Measurements from ENCODE around the gene C10orf90. TPM values are rescaled to one million over a fixed set of nuclear protein-coding genes. Genes with fewer than 3 reads are reported as not detected.
A peak's percentile ranks its signal among the peaks of the same experiment; 100 is the strongest.
"Not testable (repeated sequence)": the region's sequence is repeated elsewhere in the genome, so short reads cannot be mapped to it uniquely, and the experiment has no call there.

C10orf90 gene
- total and polyA plus RNA-seq, 12 donors: 0.04 to 0.36 TPM; not detected in 10

GRCh38 chr10:126387041-126387921 lies 283.2 kb downstream of the C10orf90 start:
- H3K27ac ChIP-seq: peak overlapping the region in 5 of 10 donors; percentile 5 to 78 (median 51)
- H3K36me3 ChIP-seq: no peaks in the 10 kb centered on the region
- TF ChIP-seq CTCF (IDR thresholded peaks at IDR 0.05): peak; percentile 27 to 83 (median 71)
- ATAC-seq (peak in 6 of 8 donors; percentile 39 to 78 (median 56)), DNase-seq (peak; percentile 42 to 49)
- H3K9me3 ChIP-seq: peaks cover 0 to 15% (median 0%) of the 10 kb centered on the region in 11 donors
- H3K27me3 ChIP-seq: peaks cover 0 to 71% (median 55%) of the 10 kb centered on the region in 7 donors
- peak overlapping the region; percentile 18 to 62 (median 52) for H3K4me3 ChIP-seq
- intact Hi-C loops (cut with DNase I): loop anchor here in 7 of 10 donors (2.0 to 10.0 kb wide), 4 partner anchors 115 to 405 kb away; no protein-coding TSS in a partner anchor
- H3K4me1 ChIP-seq: peaks cover 3 to 23% (median 6%) of the 10 kb centered on the region in 9 donors
- 2 to 3% methylated on average over 46 to 50 of the region's 50 CpGs for WGBS, 2 donors

- H3K4me1 ChIP-seq: peaks cover 3 to 12% (median 6%) of the 10 kb centered on the region in 9 donors
- 71 to 74% methylated on average over 5 of the region's 5 CpGs for WGBS, 2 donors
- no peaks in the 10 kb centered on the region for H3K36me3 ChIP-seq
- peaks cover 0 to 70% (median 50%) of the 10 kb centered on the region in 7 donors for H3K27me3 ChIP-seq
- H3K9me3 ChIP-seq: peaks cover 0 to 15% (median 0%) of the 10 kb centered on the region in 11 donors
- DNase-seq (no peak), ATAC-seq (no peak)
- no peak for TF ChIP-seq CTCF (IDR thresholded peaks at IDR 0.05)
- intact Hi-C loops (cut with DNase I): loop anchor here in 3 of 10 donors (2.0 to 10.0 kb wide), 3 partner anchors 400 to 402 kb away; no protein-coding TSS in a partner anchor
- no peak overlapping the region for H3K4me3 ChIP-seq
- H3K27ac ChIP-seq: no peak overlapping the region
Observed at GRCh38 chr10:126384269-126384873, 286.1 kb downstream of the C10orf90 start.

- Histone ChIP-seq H3K27me3 (peaks cover 0 to 33% (median 14%) of the 10 kb centered on the region in 7 donors), H3K4me3 (no peak overlapping the region), H3K36me3 (no peaks in the 10 kb centered on the region), H3K27ac (no peak overlapping the region), H3K4me1 (no peaks in the 10 kb centered on the region), H3K9me3 (peaks cover 0 to 15% (median 0%) of the 10 kb centered on the region in 11 donors)
- DNase-seq: no peak
- no peak for ATAC-seq
- no peak for TF ChIP-seq CTCF (IDR thresholded peaks at IDR 0.05)
- 74 to 77% methylated on average over 7 of the region's 7 CpGs for WGBS, 2 donors
- intact Hi-C loops (cut with DNase I): loop anchor here in 2 of 10 donors (5.0 to 10.0 kb wide), 2 partner anchors 396 to 398 kb away; no protein-coding TSS in a partner anchor
Observed at GRCh38 chr10:126380352-126381076, 290.0 kb downstream of the C10orf90 start.

- DNase-seq; H3K27ac ChIP-seq; intact Hi-C loops (cut with DNase I); H3K4me3 ChIP-seq; H3K36me3 ChIP-seq; H3K4me1 ChIP-seq; ATAC-seq: not testable (repeated sequence)
- H3K9me3 ChIP-seq: peaks cover 0 to 17% (median 0%) of the 10 kb centered on the region in 11 donors
- H3K27me3 ChIP-seq: peaks cover 0 to 24% (median 5%) of the 10 kb centered on the region in 7 donors
- 89 to 93% methylated on average over 3 of the region's 3 CpGs for WGBS, 2 donors
Observed at GRCh38 chr10:126379166-126379565, 291.3 kb downstream of the C10orf90 start.

All from heart right ventricle (tissue), 16 donors.